CD14-positive monocyte (primary cell): Measurements from ENCODE around the gene CRX. TPM values are rescaled to one million over a fixed set of nuclear protein-coding genes. Genes with fewer than 3 reads are reported as not detected.
"Not testable (repeated sequence)": the region's sequence is repeated elsewhere in the genome, so short reads cannot be mapped to it uniquely, and the experiment has no call there.

Experiments
- DNase-seq, 3 donors: peaks; one replicate each; pipeline ENCODE4 v3.0.0-alpha.2; 2011 to 2022
- H2AFZ ChIP-seq: 2 replicates; pipeline ENCODE4 v1.6.0; 2012; ENCODE audit warnings: mild to moderate bottlenecking, low read depth, low read length, inconsistent platforms; ENCODE audit not compliant: insufficient read depth, poor library complexity, severe bottlenecking
- H3K27ac ChIP-seq, 2 donors: 1 replicate in 1 of 2; 2 replicates in 1 of 2; pipeline ENCODE4 v1.5.1; 2012 to 2013; ENCODE audit warnings: low read length in 2 of 2, control low read depth in 1 of 2, inconsistent platforms in 1 of 2, low read depth in 1 of 2, mild to moderate bottlenecking in 1 of 2
- H3K27me3 ChIP-seq, 2 donors: one replicate each; pipeline versions ENCODE4 v1.6.0 to v1.6.1; 2011 to 2013; ENCODE audit warnings: low read length in 2 of 2; ENCODE audit not compliant: control insufficient read depth in 2 of 2, insufficient read depth in 2 of 2
- H3K36me3 ChIP-seq, 2 donors: replicated peaks in 1 of 2; 1 replicate in 1 of 2; 2 replicates in 1 of 2; pipeline versions ENCODE4 v1.5.1 to v1.6.1; 2012 to 2013; ENCODE audit warnings: low read length in 2 of 2, control low read depth in 1 of 2, inconsistent platforms in 1 of 2, mild to moderate bottlenecking in 1 of 2; ENCODE audit not compliant: insufficient read depth in 2 of 2, control insufficient read depth in 1 of 2
- H3K4me1 ChIP-seq, 2 donors: 1 replicate in 1 of 2; 2 replicates in 1 of 2; pipeline versions ENCODE4 v1.5.1 to v1.6.1; 2012 to 2013; ENCODE audit warnings: low read length in 2 of 2, control low read depth in 1 of 2, inconsistent platforms in 1 of 2, mild to moderate bottlenecking in 1 of 2, moderate library complexity in 1 of 2; ENCODE audit not compliant: insufficient read depth in 2 of 2, control insufficient read depth in 1 of 2
- H3K4me2 ChIP-seq: replicated peaks from 2 replicates; pipeline ENCODE3; 2012; ENCODE audit warnings: low read length, moderate library complexity, mild to moderate bottlenecking; ENCODE audit not compliant: poor library complexity, severe bottlenecking; ENCODE audit errors: extremely low read depth
- H3K4me3 ChIP-seq, 3 experiments: fragments of 200-600 bp in 1 of 3; sonication (generic) in 1 of 3; replicated peaks in 1 of 3; 1 replicate in 2 of 3; 2 replicates in 1 of 3; pipeline ENCODE4 v1.5.1; 2011 to 2013; ENCODE audit warnings: low read length in 3 of 3, mild to moderate bottlenecking in 3 of 3, control low read depth in 2 of 3, low read depth in 2 of 3, inconsistent platforms in 1 of 3, moderate library complexity in 1 of 3
- H3K79me2 ChIP-seq: 2 replicates; pipeline ENCODE4 v1.6.0; 2012; ENCODE audit warnings: mild to moderate bottlenecking, control low read depth, inconsistent platforms, low read length, moderate library complexity; ENCODE audit not compliant: insufficient read depth
- H3K9ac ChIP-seq: 2 replicates; pipeline ENCODE4 v1.6.0; 2017; ENCODE audit warnings: low read length, mild to moderate bottlenecking; ENCODE audit not compliant: insufficient read depth, poor library complexity, severe bottlenecking
- H3K9me3 ChIP-seq, 2 donors: replicated peaks in 1 of 2; 1 replicate in 1 of 2; 2 replicates in 1 of 2; pipeline versions ENCODE4 v1.5.1 to v1.6.1; 2012 to 2013; ENCODE audit warnings: low read length in 2 of 2, control low read depth in 1 of 2; ENCODE audit not compliant: control insufficient read depth in 1 of 2, insufficient read depth in 1 of 2
- H4K20me1 ChIP-seq: 2 replicates; pipeline ENCODE4 v1.6.0; 2012; ENCODE audit warnings: mild to moderate bottlenecking, low read length, control low read depth, moderate library complexity; ENCODE audit not compliant: insufficient read depth
- H3K27ac Mint-ChIP-seq, 7 donors: one replicate each; pipeline ENCODE4 v1.8.0; 2020; ENCODE audit warnings: mild to moderate bottlenecking in 7 of 7, mixed read lengths in 7 of 7, moderate library complexity in 6 of 7, inconsistent platforms in 2 of 7
- H3K27me3 Mint-ChIP-seq, 3 donors: one replicate each; pipeline ENCODE4 v1.8.0; 2021 to 2022; ENCODE audit warnings: low read depth in 3 of 3, mild to moderate bottlenecking in 3 of 3, mixed read lengths in 3 of 3, moderate library complexity in 3 of 3, inconsistent platforms in 1 of 3
- H3K36me3 Mint-ChIP-seq, 2 donors: one replicate each; pipeline ENCODE4 v1.8.0; 2020; ENCODE audit warnings: mixed read lengths in 2 of 2, inconsistent platforms in 1 of 2, mild to moderate bottlenecking in 1 of 2
- H3K4me1 Mint-ChIP-seq: one replicate; pipeline ENCODE4 v1.8.0; 2020; ENCODE audit warnings: mild to moderate bottlenecking, mixed read lengths
- H3K4me3 Mint-ChIP-seq, 2 donors: one replicate each; pipeline ENCODE4 v1.8.0; 2020; ENCODE audit warnings: mild to moderate bottlenecking in 2 of 2, mixed read lengths in 2 of 2, moderate library complexity in 1 of 2
- H3K9me3 Mint-ChIP-seq, 7 donors: one replicate each; pipeline ENCODE4 v1.8.0; 2020 to 2022; ENCODE audit warnings: mixed read lengths in 7 of 7, mild to moderate bottlenecking in 6 of 7, moderate library complexity in 6 of 7, inconsistent platforms in 2 of 7
- CTCF ChIP-seq: fragments of 200-600 bp; IDR thresholded peaks from one replicate; pipeline ENCODE4 v1.8.0; 2022; ENCODE audit warnings: antibody characterized with exemption, mild to moderate bottlenecking
- WGBS: methylation state at CpG from one replicate; pipeline ENCODE4 v1.1.5; 2013; ENCODE audit warnings: missing lambda C conversion rate; ENCODE audit not compliant: insufficient coverage; 5-methylcytosine and 5-hydroxymethylcytosine counted together
- intact Hi-C, 2 donors: fragments of 100-400 bp; cut with micrococcal nuclease; formaldehyde crosslinking; loops; one replicate each; pipeline versions ENCODE4 v1.15.0 to v1.15.1; 2023
- polyA minus RNA-seq: library from RNA; depleted of rRNA, polyadenylated mRNA; stranded (reverse); fragments of >200 nt; gene quantifications from 2 replicates; pipeline ENCODE4 v1.2.3, GENCODE V29; 2012
- polyA plus RNA-seq, 3 donors: library from polyadenylated mRNA; depleted of rRNA in 1 of 3; unstranded in 2 of 3; stranded (reverse) in 1 of 3; fragments of 300-500 nt in 2 of 3; fragments of >200 nt in 1 of 3; fragmentation: Illumina TruSeq in 2 of 3; gene quantifications; 1 replicate in 2 of 3; 2 replicates in 1 of 3; pipeline ENCODE4 v1.2.3, GENCODE V29; 2012 to 2021
- total RNA-seq, 12 experiments: library from RNA in 1 of 12; stranded (reverse) in 1 of 12; fragments of 120-200 nt in 1 of 12; gene quantifications; one replicate each; pipeline ENCODE4 v1.2.4 and lab custom pipeline; 2013 to 2026; ENCODE audit warnings: mixed read lengths in 6 of 12, inconsistent platforms in 1 of 12

Gene CRX
- not detected for total RNA-seq (2013)
- polyA plus RNA-seq (not detected), polyA minus RNA-seq (not detected in 2 replicates), total RNA-seq (lab: John Stamatoyannopoulos, UW) (0 to 1.4 (median 0) reads per million in 11 experiments)

DNA sequence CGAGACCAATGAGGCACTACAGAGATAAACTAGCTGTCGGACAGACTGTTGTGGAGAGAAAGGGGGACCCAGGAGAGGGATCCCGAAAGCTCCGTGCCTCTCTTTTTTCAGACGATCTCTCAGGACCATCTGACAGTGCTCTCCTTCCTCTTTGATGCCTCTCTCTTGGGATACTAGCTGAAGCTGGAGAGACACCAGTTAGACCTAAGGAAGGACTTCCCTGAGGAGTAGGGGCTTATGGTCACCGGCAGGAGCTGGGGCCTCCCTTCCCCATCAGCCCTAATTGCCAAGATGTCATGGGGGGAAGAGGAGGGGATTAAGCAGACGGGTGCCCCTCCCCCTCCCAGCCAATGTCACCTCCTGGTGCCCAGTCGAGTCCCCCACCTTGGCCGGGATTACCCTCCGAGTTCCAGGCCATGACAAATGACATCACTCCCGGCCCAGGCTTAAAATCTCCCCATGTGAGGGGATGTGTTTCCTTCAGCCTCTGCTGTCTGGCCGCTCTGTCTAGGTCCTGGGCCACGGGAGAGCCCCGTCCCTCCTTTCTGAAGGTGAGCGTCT, at the start of gene CRX:
Gene CRX, plus strand, starts transcription at position 478 of the 561 bp plus-strand sequence. CDS start 12,507 bp downstream, outside the sequence.
- intact Hi-C loops, result no loop called here
- Histone ChIP-seq H3K79me2 (no peaks in the 10 kb centered on the region), H3K4me2 (no peak within 1 kb of the TSS), H3K27ac (no peak within 1 kb of the TSS), H3K36me3 (no peaks in the 10 kb centered on the region), H3K4me1 (no peaks in the 10 kb centered on the region), H4K20me1 (no peaks in the 10 kb centered on the region), H3K4me3 (no peak within 1 kb of the TSS), H3K9me3 (peaks cover 0 to 3% of the 10 kb centered on the region in 2 donors), H2AFZ (no peak within 1 kb of the TSS), H3K27me3 (peaks cover 0 to 15% of the 10 kb centered on the region in 2 donors), H3K9ac (no peak within 1 kb of the TSS)
- peaks cover 7% of the 10 kb centered on the region for H3K4me1 Mint-ChIP-seq
- no peak for TF ChIP-seq CTCF
- no peak within 1 kb of the TSS for H3K4me3 Mint-ChIP-seq
- 84% methylated on average over 6 of the region's 15 CpGs for WGBS
- H3K27ac Mint-ChIP-seq, result peak within 1 kb of the TSS in 1 of 7 donors; percentile 27
- no peaks in the 10 kb centered on the region for H3K36me3 Mint-ChIP-seq
- DNase-seq, result no peak
- peaks cover 29 to 38% (median 31%) of the 10 kb centered on the region in 3 donors for H3K27me3 Mint-ChIP-seq
- peaks cover 0 to 7% (median 4%) of the 10 kb centered on the region in 7 donors for H3K9me3 Mint-ChIP-seq

DNA sequence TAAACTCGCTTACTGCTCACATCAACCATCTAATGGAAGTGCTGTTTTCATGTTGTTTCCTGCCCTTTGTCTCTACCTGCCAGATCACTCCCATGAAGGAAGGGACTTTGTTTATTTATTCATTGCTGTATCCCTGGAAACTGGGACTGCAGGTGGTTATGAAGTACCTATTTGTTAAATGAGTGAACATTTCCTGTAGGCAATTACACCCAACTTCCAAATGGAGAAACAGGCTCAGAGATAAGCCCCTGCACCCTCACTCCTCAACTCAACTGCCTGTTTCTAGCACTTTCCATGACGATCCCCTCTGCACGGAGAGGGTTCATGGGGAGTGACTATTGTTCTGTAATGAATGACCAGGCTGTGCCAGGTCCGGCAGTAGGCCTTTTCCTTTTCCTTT, 45.2 kb upstream of the CRX start:
- intact Hi-C loops, result no loop called here
- Mint-ChIP-seq H3K27me3 (peaks cover 0 to 11% (median 4%) of the 10 kb centered on the region in 3 donors), H3K4me1 (peaks cover 23% of the 10 kb centered on the region), H3K4me3 (no peak overlapping the region), H3K9me3 (peaks cover 0 to 1% (median 0%) of the 10 kb centered on the region in 7 donors), H3K36me3 (peaks cover 7 to 8% of the 10 kb centered on the region in 2 donors), H3K27ac (no peak overlapping the region)
- Histone ChIP-seq H3K79me2 (peaks cover 13% of the 10 kb centered on the region), H3K36me3 (peaks cover 7 to 11% of the 10 kb centered on the region in 2 donors), H4K20me1 (no peaks in the 10 kb centered on the region), H3K4me1 (peaks cover 15 to 25% of the 10 kb centered on the region in 2 donors), H3K4me3 (no peak overlapping the region), H3K27me3 (no peaks in the 10 kb centered on the region), H3K9me3 (no peaks in the 10 kb centered on the region), H3K4me2 (no peak overlapping the region), H3K9ac (no peak overlapping the region), H3K27ac (no peak overlapping the region), H2AFZ (no peak overlapping the region)
- 100% methylated on average over 1 of the region's 4 CpGs for WGBS
- no peak for DNase-seq
- no peak for TF ChIP-seq CTCF

GRCh38 chr19:47777245-47778048, 44.3 kb upstream of the CRX start:
- peaks cover 16 to 17% of the 10 kb centered on the region in 2 donors for H3K36me3 Mint-ChIP-seq
- 80% methylated on average over 5 of the region's 23 CpGs for WGBS
- peak overlapping the region; percentile 85 to 96 for H3K4me3 Mint-ChIP-seq
- H3K27me3 ChIP-seq, H3K9me3 Mint-ChIP-seq, DNase-seq, H3K27ac ChIP-seq, H3K27me3 Mint-ChIP-seq, H3K9me3 ChIP-seq, intact Hi-C loops, H4K20me1 ChIP-seq: not testable (repeated sequence)
- H3K4me1 Mint-ChIP-seq, result peaks cover 23% of the 10 kb centered on the region
- peak overlapping the region in 1 of 7 donors; percentile 79 for H3K27ac Mint-ChIP-seq
- peak overlapping the region; percentile 53 to 95 (median 84) for H3K4me3 ChIP-seq
- H3K4me1 ChIP-seq, result peaks cover 15 to 25% of the 10 kb centered on the region in 2 donors
- peak overlapping the region; percentile 92 for H3K9ac ChIP-seq
- peak overlapping the region; percentile 89 for H3K4me2 ChIP-seq
- H3K36me3 ChIP-seq, result peaks cover 14 to 20% of the 10 kb centered on the region in 2 donors
- peaks cover 13% of the 10 kb centered on the region for H3K79me2 ChIP-seq
- H2AFZ ChIP-seq, result peak overlapping the region; percentile 100
